HG03196 (cell line): Measurements from ENCODE around the gene ANAPC2.

Experiments
- ATAC-seq: cut with Tn5 transposase; IDR thresholded peaks from one replicate; pipeline ENCODE4 v1.9.1; 2021; ENCODE audit not compliant: unreplicated experiment

ANAPC2 gene

GRCh38 chr9:137194909-137195308 is 6.5 kb upstream of the ANAPC2 start:
- ATAC-seq, result no peak

- no peak for ATAC-seq
Observed at GRCh38 chr9:137194388-137194787, 6.0 kb upstream of the ANAPC2 start.

- no peak for ATAC-seq
Observed at GRCh38 chr9:137193771-137194170, 5.4 kb upstream of the ANAPC2 start.

GRCh38 chr9:137192859-137193258 is 4.5 kb upstream of the ANAPC2 start:
- ATAC-seq, result no peak

GRCh38 chr9:137192448-137192780 is 4.1 kb upstream of the ANAPC2 start:
- no peak for ATAC-seq

GRCh38 chr9:137191691-137192447 is 3.5 kb upstream of the ANAPC2 start:
- ATAC-seq, result no peak

GRCh38 chr9:137191245-137191644 is 2.9 kb upstream of the ANAPC2 start:
- ATAC-seq, result no peak

GRCh38 chr9:137190315-137190856 is 2.0 kb upstream of the ANAPC2 start:
- ATAC-seq, result no peak

GRCh38 chr9:137189297-137190295 is 1.2 kb upstream of the ANAPC2 start:
- ATAC-seq, result no peak

GRCh38 chr9:137188086-137188489 is 272 bp downstream of the ANAPC2 start:
- ATAC-seq, result no peak

GRCh38 chr9:137187386-137187785 is 974 bp downstream of the ANAPC2 start:
- ATAC-seq, result no peak

- no peak for ATAC-seq
Observed at GRCh38 chr9:137186385-137186784, 2.0 kb downstream of the ANAPC2 start.

- ATAC-seq, result no peak
Observed at GRCh38 chr9:137185921-137186320, 2.4 kb downstream of the ANAPC2 start.

GRCh38 chr9:137184881-137185660 is 3.3 kb downstream of the ANAPC2 start:
- ATAC-seq, result no peak

GRCh38 chr9:137183980-137184595 is 4.3 kb downstream of the ANAPC2 start:
- no peak for ATAC-seq

GRCh38 chr9:137182836-137183235 is 5.5 kb downstream of the ANAPC2 start:
- no peak for ATAC-seq

- ATAC-seq, result no peak
Observed at GRCh38 chr9:137181680-137182079, 6.7 kb downstream of the ANAPC2 start.

- no peak for ATAC-seq
Observed at GRCh38 chr9:137180491-137180890, 7.9 kb downstream of the ANAPC2 start.

GRCh38 chr9:137179761-137180160 is 8.6 kb downstream of the ANAPC2 start:
- no peak for ATAC-seq

- no peak for ATAC-seq
Observed at GRCh38 chr9:137178939-137179630, 9.3 kb downstream of the ANAPC2 start.
